Measurements from ENCODE around the gene VAT1L.

The VAT1L gene

GRCh38 chr16:77838597-77839255, 50.4 kb downstream of the VAT1L start:
- ATAC-seq (no peak), DNase-seq (no peak)
- Mint-ChIP-seq H3K27ac (no peak overlapping the region), H3K27me3 (peaks cover 6% of the 10 kb centered on the region), H3K4me1 (no peaks in the 10 kb centered on the region), H3K9me3 (no peaks in the 10 kb centered on the region), H3K4me3 (no peak overlapping the region)

GRCh38 chr16:77840093-77840492, 51.7 kb downstream of the VAT1L start:
- Mint-ChIP-seq H3K4me1 (no peaks in the 10 kb centered on the region), H3K4me3 (no peak overlapping the region), H3K27ac (no peak overlapping the region), H3K27me3 (peaks cover 6% of the 10 kb centered on the region), H3K9me3 (no peaks in the 10 kb centered on the region)
- no peak for DNase-seq
- no peak for ATAC-seq

- no peak overlapping the region for H3K27ac Mint-ChIP-seq
- H3K27me3 Mint-ChIP-seq, result peaks cover 14% of the 10 kb centered on the region
- H3K4me3 Mint-ChIP-seq, result no peak overlapping the region
- H3K9me3 Mint-ChIP-seq, result no peaks in the 10 kb centered on the region
- DNase-seq, result no peak
- H3K4me1 Mint-ChIP-seq, result no peaks in the 10 kb centered on the region
- ATAC-seq, result no peak
Observed at GRCh38 chr16:77840673-77841501, 52.5 kb downstream of the VAT1L start.

GRCh38 chr16:77841502-77841763, 53.1 kb downstream of the VAT1L start:
- Mint-ChIP-seq H3K4me3 (no peak overlapping the region), H3K27ac (no peak overlapping the region), H3K27me3 (peaks cover 16% of the 10 kb centered on the region), H3K9me3 (no peaks in the 10 kb centered on the region), H3K4me1 (no peaks in the 10 kb centered on the region)
- ATAC-seq (no peak), DNase-seq (no peak)

GRCh38 chr16:77842468-77842867, 54.1 kb downstream of the VAT1L start:
- Mint-ChIP-seq H3K4me3 (no peak overlapping the region), H3K4me1 (no peaks in the 10 kb centered on the region), H3K9me3 (no peaks in the 10 kb centered on the region), H3K27me3 (peaks cover 25% of the 10 kb centered on the region), H3K27ac (no peak overlapping the region)
- DNase-seq, result no peak
- ATAC-seq, result no peak

- no peak overlapping the region for H3K27ac Mint-ChIP-seq
- H3K27me3 Mint-ChIP-seq, result peaks cover 32% of the 10 kb centered on the region
Observed at GRCh38 chr16:77843405-77843804, 55.0 kb downstream of the VAT1L start.

GRCh38 chr16:77844801-77845200, 56.4 kb downstream of the VAT1L start:
- ATAC-seq, result no peak
- Mint-ChIP-seq H3K4me3 (no peak overlapping the region), H3K9me3 (no peaks in the 10 kb centered on the region), H3K27ac (no peak overlapping the region), H3K27me3 (peaks cover 32% of the 10 kb centered on the region), H3K4me1 (no peaks in the 10 kb centered on the region)
- DNase-seq, result no peak

More at GRCh38 chr16:77843405-77843804, 55.0 kb downstream of the VAT1L start:
- DNase-seq, result no peak
- H3K4me1 Mint-ChIP-seq, result no peaks in the 10 kb centered on the region
- H3K4me3 Mint-ChIP-seq, result no peak overlapping the region
- no peaks in the 10 kb centered on the region for H3K9me3 Mint-ChIP-seq
- no peak for ATAC-seq

- H3K4me1 Mint-ChIP-seq, result no peaks in the 10 kb centered on the region
- H3K27ac Mint-ChIP-seq, result no peak overlapping the region
- peaks cover 26% of the 10 kb centered on the region for H3K27me3 Mint-ChIP-seq
- no peak for ATAC-seq
- DNase-seq, result no peak
- no peaks in the 10 kb centered on the region for H3K9me3 Mint-ChIP-seq
- H3K4me3 Mint-ChIP-seq, result no peak overlapping the region
Observed at GRCh38 chr16:77849646-77850258, 61.4 kb downstream of the VAT1L start.

- H3K4me1 Mint-ChIP-seq, result no peaks in the 10 kb centered on the region
- no peak overlapping the region for H3K27ac Mint-ChIP-seq
- H3K4me3 Mint-ChIP-seq, result no peak overlapping the region
- ATAC-seq (no peak), DNase-seq (no peak)
- H3K9me3 Mint-ChIP-seq, result no peaks in the 10 kb centered on the region
- peaks cover 20% of the 10 kb centered on the region for H3K27me3 Mint-ChIP-seq
Observed at GRCh38 chr16:77850636-77851333, 62.4 kb downstream of the VAT1L start.

GRCh38 chr16:77853161-77853560, 64.8 kb downstream of the VAT1L start:
- Mint-ChIP-seq H3K4me3 (no peak overlapping the region), H3K27ac (peak overlapping the region in 1 of 2 donors; percentile 8), H3K27me3 (peaks cover 14% of the 10 kb centered on the region), H3K9me3 (no peaks in the 10 kb centered on the region), H3K4me1 (no peaks in the 10 kb centered on the region)
- ATAC-seq (no peak), DNase-seq (no peak)

GRCh38 chr16:77856438-77857160, 68.2 kb downstream of the VAT1L start:
- ATAC-seq, result no peak

GRCh38 chr16:77858060-77858459, 69.7 kb downstream of the VAT1L start:
- ATAC-seq (no peak), DNase-seq (no peak)
- Mint-ChIP-seq H3K4me3 (no peak overlapping the region), H3K27me3 (peaks cover 24% of the 10 kb centered on the region), H3K27ac (no peak overlapping the region), H3K9me3 (no peaks in the 10 kb centered on the region), H3K4me1 (no peaks in the 10 kb centered on the region)

More at GRCh38 chr16:77856438-77857160, 68.2 kb downstream of the VAT1L start:
- peaks cover 24% of the 10 kb centered on the region for H3K27me3 Mint-ChIP-seq
- H3K4me1 Mint-ChIP-seq, result no peaks in the 10 kb centered on the region
- H3K4me3 Mint-ChIP-seq, result no peak overlapping the region
- DNase-seq, result no peak
- H3K27ac Mint-ChIP-seq, result no peak overlapping the region
- H3K9me3 Mint-ChIP-seq, result no peaks in the 10 kb centered on the region

- no peak for DNase-seq
- Mint-ChIP-seq H3K9me3 (no peaks in the 10 kb centered on the region), H3K4me3 (no peak overlapping the region), H3K27me3 (peaks cover 33% of the 10 kb centered on the region), H3K4me1 (no peaks in the 10 kb centered on the region), H3K27ac (no peak overlapping the region)
- ATAC-seq, result no peak
Observed at GRCh38 chr16:77859493-77860232, 71.3 kb downstream of the VAT1L start.

- DNase-seq, result no peak
- Mint-ChIP-seq H3K27me3 (peaks cover 42% of the 10 kb centered on the region), H3K9me3 (no peaks in the 10 kb centered on the region), H3K27ac (no peak overlapping the region), H3K4me1 (no peaks in the 10 kb centered on the region), H3K4me3 (no peak overlapping the region)
- no peak for ATAC-seq
Observed at GRCh38 chr16:77860953-77861352, 72.6 kb downstream of the VAT1L start.

- ATAC-seq, result no peak
- Mint-ChIP-seq H3K27ac (no peak overlapping the region), H3K4me3 (no peak overlapping the region), H3K27me3 (peaks cover 38% of the 10 kb centered on the region), H3K4me1 (peaks cover 4% of the 10 kb centered on the region), H3K9me3 (no peaks in the 10 kb centered on the region)
- DNase-seq, result no peak
Observed at GRCh38 chr16:77863250-77863649, 74.9 kb downstream of the VAT1L start.

All from stimulated activated naive CD8-positive, alpha-beta T cell treated with anti-CD3 and anti-CD28 coated beads, Interleukin-15, amount 100 ng/mL, for 72 hours (primary cell).